ENCODE results near the gene ITGA11.

Gene ITGA11

DNA sequence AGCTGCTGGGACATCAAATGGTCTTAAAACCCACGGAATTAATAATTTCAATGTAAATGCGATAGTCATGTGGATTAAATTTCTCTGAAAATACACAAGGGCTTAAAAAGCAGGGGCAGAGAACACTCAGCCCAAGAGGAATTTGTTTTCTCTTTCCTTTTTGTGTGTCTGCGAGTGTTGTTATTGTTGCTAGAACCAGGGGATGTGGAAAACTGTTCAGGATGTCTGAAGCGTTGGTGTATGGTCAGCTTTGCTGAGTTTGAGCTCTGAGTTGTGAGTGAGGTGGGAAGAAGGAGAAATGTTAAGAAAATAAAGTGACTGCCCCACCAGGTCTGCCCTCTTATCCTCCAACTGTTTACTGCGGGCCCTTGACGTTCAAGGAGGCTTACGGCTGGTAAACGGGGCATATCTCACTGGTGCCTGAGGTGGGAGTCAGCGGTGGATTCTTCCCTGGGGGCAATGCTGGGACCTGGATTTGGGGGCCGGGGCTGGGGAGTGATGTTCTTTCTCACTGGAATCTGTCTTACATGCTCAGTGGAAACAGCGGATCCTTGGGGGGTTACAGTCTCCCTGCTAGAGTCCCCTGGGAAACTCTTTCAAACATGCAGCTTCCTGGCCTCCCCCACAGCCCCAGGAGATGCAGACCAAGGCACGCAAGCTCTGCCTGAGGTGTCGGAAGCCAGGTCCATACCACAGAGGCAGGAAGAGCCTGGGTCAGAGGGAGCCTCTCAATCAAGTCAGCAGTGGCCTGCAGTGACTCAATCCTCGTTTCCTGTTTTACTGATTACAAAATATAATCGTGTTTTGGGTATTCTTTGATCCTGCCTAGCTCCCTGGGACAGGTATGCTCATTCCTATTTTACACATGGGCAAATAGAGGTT is 41.8 kb downstream of the ITGA11 start:
- DNase-seq (ENCODE audit: low spot score), result no peak

DNA sequence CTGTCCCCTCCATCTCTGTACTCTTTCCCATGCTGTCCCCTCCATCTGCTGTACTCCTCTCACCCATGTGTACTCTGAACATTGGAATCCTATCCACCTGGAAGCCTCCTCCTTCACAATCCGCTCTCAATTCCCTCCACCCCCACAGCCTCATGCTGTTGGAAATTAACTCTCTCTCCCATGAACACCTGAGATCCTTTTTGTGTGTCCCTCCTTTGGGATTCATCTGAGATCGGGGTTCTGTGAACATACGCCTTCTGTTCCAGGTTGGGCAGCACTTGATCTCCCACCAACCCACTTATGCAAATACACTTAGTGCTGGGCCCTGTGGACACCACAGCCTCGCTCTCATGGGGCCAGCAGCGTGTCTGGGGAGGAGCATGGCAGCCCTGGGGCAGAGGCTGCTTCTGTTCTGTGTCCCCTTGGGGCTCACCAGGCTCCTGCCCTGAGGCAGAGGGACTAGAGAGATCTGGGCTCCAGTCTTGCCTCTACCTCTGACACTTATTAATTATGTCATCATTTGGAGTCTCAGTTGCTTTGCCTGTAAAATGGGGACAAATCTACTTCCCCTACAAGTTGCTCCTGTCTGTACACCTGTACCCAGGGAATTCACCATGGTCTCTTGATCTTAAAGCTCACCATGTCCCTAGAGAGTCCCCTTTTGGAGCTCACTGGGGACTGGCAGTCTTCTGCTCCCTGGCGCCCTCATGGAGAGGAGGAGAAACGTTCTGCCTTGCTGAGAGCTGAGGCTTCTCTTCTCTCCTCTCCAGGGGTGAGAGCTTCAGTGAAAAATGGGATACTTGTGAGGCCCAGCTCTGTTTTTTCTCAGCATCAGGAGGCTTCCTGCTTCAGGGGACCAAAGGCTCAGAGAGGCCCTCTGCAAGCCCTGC is 42.7 kb downstream of the ITGA11 start:
- DNase-seq (ENCODE audit: low spot score), result no peak

DNA sequence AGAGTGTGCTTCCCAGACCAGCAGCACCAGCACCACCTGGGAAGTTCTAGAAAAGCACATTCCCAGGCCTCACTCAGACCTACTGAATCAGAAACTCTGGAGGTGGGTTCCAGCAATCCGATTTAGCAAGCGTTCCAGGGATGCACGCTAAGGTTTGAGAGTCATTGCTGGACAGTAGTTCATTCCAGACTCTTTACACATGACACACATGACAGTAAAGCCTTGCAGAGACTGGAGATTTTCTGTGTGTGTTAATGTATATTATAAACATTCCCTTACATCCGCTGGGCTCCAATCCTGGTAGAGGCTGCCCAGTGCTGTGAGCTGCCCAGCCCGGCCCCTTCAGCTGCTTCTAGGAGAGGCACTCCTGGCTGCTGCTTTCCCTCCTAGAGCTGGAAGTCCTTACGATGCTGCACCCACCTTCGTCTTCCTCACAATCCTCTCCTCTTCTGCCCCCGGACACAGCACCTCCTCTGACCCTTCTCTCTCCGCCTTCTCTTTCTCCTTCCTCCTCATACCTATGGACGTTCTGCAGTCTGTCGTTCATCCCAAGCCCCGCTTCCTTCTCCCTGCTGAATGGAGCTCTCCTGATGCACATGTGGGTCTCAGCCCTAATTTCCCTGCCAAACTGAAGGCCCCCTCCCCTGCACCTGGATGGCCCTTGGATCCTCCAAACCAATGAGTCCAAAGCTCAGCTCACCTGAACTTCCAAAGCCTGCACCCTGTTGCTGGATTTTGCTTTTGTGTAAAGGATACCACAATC is 44.4 kb downstream of the ITGA11 start:
- DNase-seq (ENCODE audit: low spot score), result no peak

DNA sequence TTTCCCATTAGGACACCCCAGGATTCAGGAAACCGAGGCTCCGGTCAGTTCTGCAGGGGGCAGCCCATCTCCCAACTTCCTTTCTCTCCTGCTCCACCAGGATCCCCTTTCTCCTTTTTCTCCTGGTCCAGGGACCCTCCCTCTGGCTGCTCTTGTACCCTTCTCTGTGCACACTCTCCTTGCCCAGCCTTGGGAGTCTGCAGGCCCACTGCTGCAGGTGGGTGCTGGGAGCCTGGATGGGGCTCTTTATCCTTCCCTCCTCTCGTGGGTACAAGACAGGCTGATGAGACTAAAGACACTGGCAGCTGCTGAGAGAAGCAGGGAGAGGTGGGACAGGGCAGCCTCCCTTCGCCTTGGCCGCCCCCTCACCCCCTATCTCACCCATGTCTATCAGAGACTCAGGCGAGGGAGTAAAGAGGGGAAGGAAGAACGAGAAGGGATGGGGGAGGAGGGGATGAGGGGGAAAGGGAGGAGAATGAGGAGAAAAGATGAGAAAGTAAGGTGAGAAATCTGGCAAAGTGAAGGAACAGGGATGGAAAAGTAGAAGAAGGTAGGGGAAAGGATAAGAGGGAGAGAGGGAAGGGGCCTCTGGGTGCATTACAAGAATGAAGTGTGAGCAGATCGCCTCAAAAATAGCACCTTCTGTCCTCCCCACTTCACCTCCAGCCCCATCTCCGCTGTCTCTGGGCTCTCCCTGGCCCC is 45.2 kb downstream of the ITGA11 start:
- DNase-seq (ENCODE audit: low spot score), result no peak

DNA sequence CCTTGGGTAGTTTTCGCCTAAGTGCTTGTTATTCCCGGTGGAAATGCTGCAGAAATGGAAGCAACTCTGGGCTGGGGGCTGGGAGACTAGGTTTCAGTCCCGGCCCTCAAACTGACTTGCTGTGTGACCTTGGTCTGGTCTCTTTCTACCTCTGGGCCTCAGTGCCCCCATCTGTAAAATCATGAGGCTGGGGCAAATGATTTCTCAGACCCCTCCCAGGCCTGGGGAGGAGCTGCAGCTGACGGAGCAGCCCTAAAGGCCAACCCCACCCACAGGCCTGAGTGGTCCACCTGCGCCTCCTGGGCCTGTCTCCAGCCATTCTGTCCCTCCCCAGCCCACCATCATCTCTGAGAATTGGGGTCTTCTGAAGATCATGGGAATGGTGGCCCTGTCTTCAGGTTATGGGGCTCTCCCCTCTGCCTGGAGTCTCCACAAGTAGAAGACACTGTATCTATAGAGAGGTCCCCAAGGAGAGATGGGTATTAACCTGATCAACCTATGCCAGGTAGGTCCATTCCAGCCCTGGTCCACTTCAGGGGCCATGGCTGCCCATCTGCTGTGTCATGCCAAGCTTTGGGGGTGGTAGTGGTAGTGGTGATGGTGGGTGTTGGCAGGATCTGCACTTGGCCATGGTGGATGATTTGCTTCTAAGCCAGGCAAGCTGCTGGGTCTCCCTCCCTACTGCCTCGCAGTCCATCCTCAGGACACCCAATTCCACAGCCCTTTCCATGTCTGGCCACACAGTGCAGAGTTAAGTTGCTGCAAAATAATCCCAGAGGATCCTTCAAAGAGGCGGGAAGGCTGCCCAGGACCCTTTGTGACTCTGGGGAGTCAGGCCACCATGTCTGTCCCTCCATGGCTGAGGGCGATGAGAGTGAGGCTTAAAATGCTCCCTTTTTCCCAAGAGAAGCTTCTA is 46.0 kb downstream of the ITGA11 start:
- no peak for DNase-seq (ENCODE audit: low spot score)

DNA sequence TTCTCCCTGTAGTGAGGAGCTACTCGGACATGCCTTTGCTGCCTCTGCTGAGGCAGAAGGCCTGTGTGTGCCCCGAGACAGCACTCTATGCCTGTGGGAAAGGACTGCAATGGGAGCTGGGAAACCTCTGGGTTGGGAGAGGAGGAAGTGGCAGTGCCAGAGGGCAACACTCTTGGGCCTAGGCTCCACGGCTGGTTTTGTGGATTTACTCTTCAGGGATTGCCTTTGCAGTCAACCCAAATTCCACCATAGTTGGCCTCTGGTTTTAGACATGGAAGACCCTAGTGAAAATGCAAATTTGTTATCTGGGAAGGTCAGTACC is 46.8 kb downstream of the ITGA11 start:
- DNase-seq (ENCODE audit: low spot score), result no peak

DNA sequence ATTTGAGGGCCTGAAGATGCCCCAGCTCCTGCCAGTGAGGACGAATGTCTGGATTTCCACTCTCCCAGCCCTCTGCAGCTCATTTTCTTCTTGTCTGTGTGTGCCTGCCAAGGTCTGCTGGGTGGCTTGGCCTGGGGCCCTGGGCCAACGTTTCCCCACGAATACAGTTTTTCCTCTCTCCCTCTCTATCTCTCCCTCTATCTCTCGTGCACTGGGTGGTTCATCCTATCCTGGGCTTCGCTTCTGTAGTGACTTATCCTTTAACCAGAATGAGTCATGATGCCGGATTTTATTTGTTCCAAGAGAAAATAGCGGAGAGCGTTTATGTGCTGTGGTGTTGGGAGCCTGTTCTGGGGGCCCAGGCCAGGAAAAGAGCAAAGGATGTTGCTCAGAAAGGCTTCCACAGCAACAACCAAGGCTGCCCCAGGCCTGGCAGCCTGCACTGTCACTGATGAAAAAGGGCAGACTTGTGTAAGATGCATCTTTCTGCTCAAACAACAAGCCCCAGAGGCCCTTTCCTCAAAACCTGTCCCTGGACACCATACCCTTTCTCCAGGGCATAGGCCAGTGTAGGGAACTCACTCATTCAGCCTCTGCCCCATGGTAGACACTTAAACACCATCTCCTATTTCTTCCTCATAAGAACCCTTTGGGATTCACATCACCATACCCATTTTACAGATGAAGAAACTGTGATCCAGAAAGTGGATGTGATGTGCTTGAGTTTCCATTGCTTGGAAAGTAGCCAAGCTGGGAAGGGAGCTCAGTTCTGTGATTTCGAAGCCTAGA is 47.3 kb downstream of the ITGA11 start:
- no peak for DNase-seq (ENCODE audit: low spot score)

DNA sequence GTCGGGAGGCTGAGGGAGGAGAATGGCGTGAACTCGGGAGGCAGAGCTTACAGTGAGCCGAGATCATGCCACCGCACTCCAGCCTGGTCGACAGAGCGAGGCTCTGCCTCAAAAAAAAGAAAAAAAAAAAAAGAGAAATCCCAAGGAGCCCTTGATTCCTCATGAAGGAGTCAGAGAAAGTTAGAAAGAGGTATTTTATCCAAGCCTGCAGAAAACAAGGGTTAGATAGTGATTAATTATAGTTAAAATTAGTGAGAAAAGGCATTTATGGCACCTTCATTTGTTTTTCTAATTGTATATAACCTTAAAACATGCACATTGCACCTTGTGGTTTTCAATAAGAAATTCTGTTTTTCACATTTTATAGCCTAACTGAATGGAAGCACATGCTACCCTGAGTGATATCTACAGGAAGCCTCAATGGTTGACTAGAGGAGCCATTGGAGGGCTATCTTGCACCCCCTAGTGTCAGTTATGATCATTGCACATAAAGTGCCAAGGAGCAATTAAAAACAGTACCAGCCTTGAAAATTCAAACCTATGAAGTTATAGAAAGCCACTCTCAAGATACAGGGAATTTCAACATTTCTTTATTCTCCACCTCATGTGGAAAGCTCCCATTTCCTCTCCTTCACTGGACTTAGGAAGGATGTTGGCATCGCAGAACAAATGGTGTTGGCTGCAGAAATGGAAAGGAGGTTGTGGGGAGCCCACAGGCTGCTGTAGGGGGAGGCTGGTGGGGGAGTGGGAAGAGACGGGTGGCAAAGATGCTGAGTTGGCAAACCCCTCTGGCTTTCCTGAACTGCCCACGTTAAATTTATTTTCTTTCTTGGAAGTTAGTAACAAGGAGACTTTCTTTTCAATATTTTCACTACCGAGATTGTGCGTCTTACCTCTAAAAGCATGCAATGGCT is 48.5 kb downstream of the ITGA11 start:
- peak; percentile 69 for DNase-seq (ENCODE audit: low spot score)

DNA sequence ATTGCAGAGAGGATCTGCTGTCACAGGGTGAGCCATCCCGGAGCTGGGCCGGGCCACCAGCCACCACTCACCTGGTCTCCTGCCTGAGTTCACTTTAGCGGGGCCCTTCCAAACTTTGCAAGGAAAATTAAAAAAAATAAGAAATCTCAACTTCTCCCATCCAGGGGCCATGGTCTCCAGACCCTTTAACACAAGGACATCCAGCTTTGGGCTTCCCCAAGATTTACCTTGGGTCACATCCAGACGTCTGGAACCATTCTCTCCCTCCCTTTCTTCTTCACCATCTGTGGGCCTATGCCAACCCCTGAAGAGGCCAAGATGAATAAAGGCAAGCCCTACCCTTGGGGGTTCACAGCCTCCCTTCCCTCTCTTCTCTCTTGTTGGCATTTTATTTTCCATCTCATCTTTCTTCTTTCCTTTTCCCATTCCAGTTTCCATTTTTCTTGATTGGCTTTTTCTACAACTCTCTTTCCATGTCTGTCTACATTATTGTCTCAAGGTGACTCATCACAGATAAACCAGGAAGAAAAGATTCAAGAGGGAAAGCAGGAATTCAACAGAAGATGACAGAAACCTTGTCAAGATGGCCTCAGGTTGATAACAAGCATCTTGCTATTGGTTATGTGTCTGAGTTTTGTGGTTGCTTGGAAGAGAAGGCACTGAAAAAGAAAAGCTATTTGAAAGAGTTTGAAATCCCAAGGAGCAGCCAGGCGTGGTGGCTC is 49.5 kb downstream of the ITGA11 start:
- DNase-seq (ENCODE audit: low spot score), result no peak

DNA sequence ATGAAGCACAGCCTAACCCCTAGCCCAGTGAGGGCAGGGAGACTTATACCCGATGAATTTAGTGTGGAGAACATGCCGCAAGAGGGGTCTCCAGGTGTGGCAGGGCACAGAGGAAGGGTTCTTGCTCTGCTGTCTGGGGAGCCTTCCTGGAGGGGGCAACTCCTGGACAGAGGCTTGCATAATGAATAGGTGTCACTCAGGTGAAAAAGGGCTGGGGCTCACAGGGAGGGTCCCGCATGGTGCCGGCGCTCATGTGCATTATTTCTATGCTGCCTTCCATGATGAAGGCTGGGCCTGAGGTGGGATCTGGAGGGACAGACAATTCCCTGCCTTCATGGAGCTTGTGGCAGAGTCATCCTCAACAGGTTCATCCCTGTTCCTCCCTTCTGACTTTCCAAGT is 51.5 kb downstream of the ITGA11 start:
- DNase-seq (ENCODE audit: low spot score), result no peak

DNA sequence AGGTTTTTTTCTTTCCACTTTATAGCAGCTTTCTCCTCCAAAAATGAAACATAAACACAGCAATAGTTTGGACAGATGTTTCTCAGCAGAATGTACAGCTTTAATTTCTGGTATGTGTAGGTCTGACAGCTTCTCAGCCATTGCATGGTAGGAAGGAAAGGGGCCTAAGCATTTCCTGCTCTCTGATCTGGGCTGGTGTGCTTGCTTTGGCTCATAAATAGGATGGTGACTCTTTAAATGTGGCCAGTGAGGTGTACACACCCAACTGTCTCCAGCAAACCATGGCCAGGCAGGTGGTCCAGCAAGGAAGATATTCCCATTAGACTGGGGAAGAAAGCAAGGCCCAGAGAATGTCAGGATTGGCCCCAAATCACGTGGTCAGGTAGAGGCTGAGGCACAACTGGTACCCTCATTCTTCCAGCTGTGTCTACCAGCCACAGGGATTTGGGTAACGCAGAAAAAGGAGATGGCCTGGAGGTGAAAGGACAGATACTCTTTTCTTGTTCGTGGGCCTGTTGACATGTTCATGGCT is 52.1 kb downstream of the ITGA11 start:
- no peak for DNase-seq (ENCODE audit: low spot score)

DNA sequence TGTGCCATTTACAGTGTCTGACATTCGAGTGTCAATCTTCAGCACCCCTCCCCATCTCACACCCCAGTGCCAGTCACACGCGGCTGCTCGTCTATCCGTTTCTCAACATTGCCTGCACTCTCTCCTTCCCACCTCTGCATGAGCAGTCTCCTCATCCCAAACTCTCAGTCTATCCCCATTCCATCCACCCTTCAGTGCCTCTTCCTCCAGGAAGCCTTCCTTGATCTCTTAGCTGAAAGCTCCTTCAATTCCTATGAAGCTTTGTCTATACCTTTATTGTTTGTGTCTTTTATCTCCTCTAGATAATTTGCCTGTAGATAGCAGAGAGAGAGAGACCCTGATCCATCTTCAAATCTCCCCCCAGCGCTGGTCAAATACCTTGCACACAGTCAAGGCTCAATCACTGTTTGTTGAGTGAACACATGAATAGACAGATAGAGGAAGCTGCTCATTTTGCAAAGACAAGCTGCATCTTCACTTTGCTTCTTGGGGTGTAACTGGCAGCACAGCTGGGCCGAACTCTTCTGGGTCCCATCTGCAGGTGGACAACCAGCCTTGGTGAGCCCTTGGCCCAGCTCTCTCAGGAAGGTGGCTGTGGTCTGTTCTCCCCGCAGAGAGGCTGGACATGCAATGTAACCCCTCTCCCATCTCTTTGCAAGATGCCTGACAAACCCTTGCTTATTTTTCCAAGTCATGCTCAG is 52.8 kb downstream of the ITGA11 start:
- DNase-seq (ENCODE audit: low spot score), result no peak

DNA sequence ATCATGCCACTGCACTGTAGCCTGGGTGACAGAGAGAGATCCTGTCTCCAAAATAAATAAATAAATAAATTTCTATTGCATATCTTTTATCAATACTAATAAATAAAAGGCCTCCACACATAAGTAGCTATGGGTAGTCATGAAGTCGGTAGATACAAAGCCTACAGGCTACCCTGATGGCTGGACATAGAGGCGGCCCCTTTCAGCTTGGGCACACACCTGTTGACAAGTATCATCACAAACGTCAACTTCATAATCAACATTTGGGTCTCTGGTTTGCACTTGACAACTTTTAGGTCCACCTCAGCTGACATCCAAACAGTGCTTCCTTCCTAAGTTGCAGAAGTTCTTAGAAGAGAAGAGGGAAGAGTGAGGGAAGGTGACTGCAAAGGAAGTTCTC is 53.4 kb downstream of the ITGA11 start:
- DNase-seq (ENCODE audit: low spot score), result no peak

DNA sequence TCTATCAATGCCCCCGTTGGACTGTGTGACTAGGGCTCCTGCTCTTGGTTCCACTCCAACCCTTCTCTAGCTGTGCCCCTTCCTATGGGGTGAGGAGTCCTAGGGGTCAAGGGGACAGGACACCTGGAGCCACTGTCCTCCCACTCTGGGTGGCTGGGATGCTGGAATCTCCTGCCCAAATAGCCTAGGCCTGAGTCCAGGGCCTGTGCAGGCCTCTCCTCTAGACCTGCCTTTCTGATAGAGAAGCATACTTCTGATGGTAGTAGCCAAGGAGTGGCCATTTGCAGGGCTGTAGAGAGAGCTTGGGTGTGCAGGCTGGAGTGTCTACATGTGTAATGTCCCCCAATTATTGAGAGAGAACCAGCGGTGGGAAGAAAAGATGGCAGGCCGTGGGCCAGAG is 54.2 kb downstream of the ITGA11 start:
- DNase-seq (ENCODE audit: low spot score), result no peak

DNA sequence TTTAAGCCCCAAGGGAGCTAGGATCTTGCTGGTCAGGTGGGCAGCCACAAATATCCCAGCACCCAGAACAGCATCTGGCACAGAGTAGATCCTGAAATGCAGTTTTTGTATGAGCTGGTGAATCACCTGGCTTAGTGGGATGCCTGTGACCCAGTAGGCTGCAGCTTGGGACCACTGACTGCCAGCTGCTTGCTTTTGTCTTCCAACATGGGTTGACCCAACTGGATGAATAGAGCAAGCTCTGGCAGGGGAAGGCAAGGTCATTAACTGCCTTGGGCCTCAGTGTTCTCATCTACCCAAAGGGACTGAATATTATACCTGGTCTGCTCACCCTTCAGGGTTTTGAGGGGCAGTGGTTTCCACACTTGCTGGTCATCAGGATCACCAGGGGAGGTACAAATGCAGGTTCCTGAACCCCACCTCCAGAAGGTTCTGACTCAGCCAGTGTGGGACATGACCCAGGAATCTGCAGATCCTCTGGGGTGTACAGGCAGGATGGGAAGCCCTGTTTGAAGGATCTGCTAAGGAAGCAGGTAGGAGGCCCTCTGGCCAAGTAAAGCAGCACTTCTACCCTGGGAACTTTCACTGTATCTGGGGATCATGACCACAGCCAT is 55.4 kb downstream of the ITGA11 start:
- DNase-seq (ENCODE audit: low spot score), result no peak

DNA sequence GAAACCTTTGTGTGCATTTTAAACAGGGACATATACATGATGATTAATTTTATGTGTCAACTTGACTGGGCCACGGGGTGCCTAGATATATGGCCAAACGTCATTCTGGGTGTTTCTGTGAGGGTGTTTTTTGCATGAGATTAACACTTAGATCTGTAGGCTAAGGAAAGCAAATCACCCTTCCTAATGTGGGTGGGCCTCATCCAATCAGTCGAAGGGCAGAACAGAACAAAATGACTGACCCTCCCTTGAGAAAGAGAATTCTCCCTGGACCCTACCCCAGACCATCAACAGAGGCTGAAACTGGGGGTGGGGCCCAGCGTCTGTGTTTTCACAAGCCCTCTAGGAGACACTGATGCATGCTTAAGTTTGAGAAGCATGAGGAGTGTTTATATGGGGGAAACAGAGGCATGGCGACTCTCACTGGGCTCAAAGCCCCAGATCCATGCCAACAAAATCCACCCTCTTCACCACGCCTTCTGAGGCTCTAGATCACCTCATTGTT is 56.2 kb downstream of the ITGA11 start:
- DNase-seq (ENCODE audit: low spot score), result no peak

DNA sequence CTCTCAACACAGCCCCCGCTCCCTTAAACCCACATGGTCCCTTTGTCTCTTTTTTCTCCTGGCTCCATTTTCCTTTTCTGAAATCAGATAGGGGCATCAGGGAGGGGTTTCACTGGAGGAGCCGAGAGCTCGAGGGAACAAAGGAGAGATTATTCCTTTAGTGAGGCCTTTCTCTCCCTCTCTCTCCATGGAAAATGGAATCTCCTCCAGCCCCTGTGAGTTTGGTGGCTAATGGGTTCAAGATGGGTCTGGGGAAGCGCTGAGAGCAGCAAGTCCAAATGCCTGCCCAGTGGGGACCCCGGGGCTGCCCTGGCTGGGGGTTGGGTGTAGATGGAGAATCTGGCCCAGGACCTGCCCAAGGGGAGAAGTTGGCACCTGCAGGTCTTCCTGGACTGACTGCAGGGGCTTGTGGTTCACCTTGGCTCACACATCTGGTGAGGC is 56.8 kb downstream of the ITGA11 start:
- DNase-seq (ENCODE audit: low spot score), result no peak
